Left forelimb (tissue), 1 donor: Measurements from ENCODE around the gene MAGI2.
"Not testable (repeated sequence)": the region's sequence is repeated elsewhere in the genome, so short reads cannot be mapped to it uniquely, and the experiment has no call there.

Experiments used
- DNase-seq: peaks from one replicate; pipeline ENCODE4 v3.0.0-alpha.2; 2018; ENCODE audit warnings: low spot score

Gene MAGI2

GRCh38 chr7:79149831-79150230 lies 303.6 kb downstream of the MAGI2 start:
- no peak for DNase-seq

- no peak for DNase-seq
These were observed 310.8 kb downstream of the MAGI2 start for GRCh38 chr7:79142706-79143105.

GRCh38 chr7:79141252-79141651 lies 312.2 kb downstream of the MAGI2 start:
- no peak for DNase-seq

- no peak for DNase-seq
These were observed 315.5 kb downstream of the MAGI2 start for GRCh38 chr7:79137942-79138341.

- DNase-seq, result no peak
These were observed 320.5 kb downstream of the MAGI2 start for GRCh38 chr7:79132844-79133451.

- DNase-seq, result no peak
These were observed 322.8 kb downstream of the MAGI2 start for GRCh38 chr7:79130715-79131114.

GRCh38 chr7:79124331-79124730 lies 329.1 kb downstream of the MAGI2 start:
- DNase-seq, result no peak

GRCh38 chr7:79118143-79118542 lies 335.3 kb downstream of the MAGI2 start:
- DNase-seq, result no peak

GRCh38 chr7:79096361-79096805 lies 357.1 kb downstream of the MAGI2 start:
- no peak for DNase-seq

- no peak for DNase-seq
These were observed 360.0 kb downstream of the MAGI2 start for GRCh38 chr7:79093421-79093820.

- DNase-seq, result no peak
These were observed 361.8 kb downstream of the MAGI2 start for GRCh38 chr7:79091661-79092060.

GRCh38 chr7:79091011-79091410 lies 362.5 kb downstream of the MAGI2 start:
- DNase-seq, result no peak

- no peak for DNase-seq
These were observed 362.9 kb downstream of the MAGI2 start for GRCh38 chr7:79090543-79090942.

GRCh38 chr7:79084423-79084822 lies 369.0 kb downstream of the MAGI2 start:
- no peak for DNase-seq

- DNase-seq, result no peak
These were observed 373.4 kb downstream of the MAGI2 start for GRCh38 chr7:79079919-79080554.

GRCh38 chr7:79078273-79078672 lies 375.2 kb downstream of the MAGI2 start:
- DNase-seq, result no peak

- not testable (repeated sequence) for DNase-seq
These were observed 382.3 kb downstream of the MAGI2 start for GRCh38 chr7:79071187-79071586.

GRCh38 chr7:79064187-79064823 lies 389.2 kb downstream of the MAGI2 start:
- DNase-seq, result no peak

GRCh38 chr7:79063019-79063698 lies 390.3 kb downstream of the MAGI2 start:
- no peak for DNase-seq

- DNase-seq, result no peak
These were observed 393.0 kb downstream of the MAGI2 start for GRCh38 chr7:79060498-79060897.

- DNase-seq, result no peak
These were observed 397.6 kb downstream of the MAGI2 start for GRCh38 chr7:79055722-79056415.

GRCh38 chr7:79051915-79052314 lies 401.6 kb downstream of the MAGI2 start:
- DNase-seq, result no peak
